Esophagus squamous epithelium (tissue), 5 donors: ENCODE measurements around the gene TMTC2. TPM values are rescaled to one million over a fixed set of nuclear protein-coding genes. Genes with fewer than 3 reads are reported as not detected.

Experiments
- DNase-seq: peaks from one replicate; lab custom pipeline; 2025; lab: John Stamatoyannopoulos, UW
- H3K27ac ChIP-seq, 4 donors: fragments of 200-600 bp; sonication (generic); one replicate each; pipeline ENCODE4 v1.5.1; 2016 to 2019; ENCODE audit warnings: mild to moderate bottlenecking in 1 of 4
- H3K27me3 ChIP-seq, 4 donors: fragments of 200-600 bp; sonication (generic); 1 replicate in 3 of 4; 2 replicates in 1 of 4; pipeline versions ENCODE4 v1.5.1 to v1.6.0; 2017 to 2021; ENCODE audit warnings: antibody characterized with exemption in 1 of 4
- H3K36me3 ChIP-seq, 3 donors: fragments of 200-600 bp; sonication (generic); one replicate each; pipeline ENCODE4 v1.5.1; 2016 to 2019
- H3K4me1 ChIP-seq, 3 donors: fragments of 200-600 bp; sonication (generic); one replicate each; pipeline ENCODE4 v1.5.1; 2017 to 2019
- H3K4me3 ChIP-seq, 4 donors: fragments of 200-600 bp; sonication (generic); 1 replicate in 3 of 4; 2 replicates in 1 of 4; pipeline ENCODE4 v1.5.1; 2016 to 2019; ENCODE audit warnings: mild to moderate bottlenecking in 2 of 4, moderate library complexity in 1 of 4
- H3K9me3 ChIP-seq, 3 donors: fragments of 200-600 bp; sonication (generic); one replicate each; pipeline ENCODE4 v1.5.1; 2016 to 2019
- CTCF ChIP-seq, 6 experiments: fragments of 450-650 bp in 4 of 6; fragments of 200-600 bp in 2 of 6; sonication (generic) in 2 of 6; IDR thresholded peaks; one replicate each; pipeline ENCODE4 v1.5.1; 2016 to 2019; ENCODE audit warnings: antibody characterized with exemption in 6 of 6, mild to moderate bottlenecking in 4 of 6, moderate library complexity in 4 of 6
- POLR2A ChIP-seq, 4 donors: fragments of 450-650 bp; IDR thresholded peaks; one replicate each; pipeline ENCODE4 v1.6.1; 2017; ENCODE audit warnings: antibody characterized with exemption in 4 of 4, mild to moderate bottlenecking in 4 of 4, moderate library complexity in 3 of 4
- WGBS, 2 donors: methylation state at CpG; one replicate each; pipeline ENCODE4 v1.1.5; 2018; 5-methylcytosine and 5-hydroxymethylcytosine counted together
- intact Hi-C: fragments of 100-400 bp; cut with DNase I; formaldehyde crosslinking; loops from one replicate; pipeline ENCODE4 v1.15.0; 2022
- total RNA-seq, 4 donors: library from RNA; depleted of rRNA; stranded (reverse); fragments of >200 nt; gene quantifications; one replicate each; pipeline ENCODE4 v1.1.0, GENCODE V29; 2016
- donor health status: DM: yes; HTN: yes; CAD: no.

Gene TMTC2
- total RNA-seq, 4 donors from 2014 or later = 18.3 to 27.0 (median 21.8) TPM

- TF ChIP-seq POLR2A (IDR thresholded peaks at IDR 0.05) = no peak
- TF ChIP-seq CTCF (IDR thresholded peaks at IDR 0.05) = no peak
- 74 to 85% methylated on average over 10 to 12 of the region's 28 CpGs for WGBS, 2 donors
- no peak for DNase-seq
- intact Hi-C loops = no loop called here
- Histone ChIP-seq H3K4me3 (no peak overlapping the region), H3K36me3 (no peaks in the 10 kb centered on the region), H3K27ac (no peak overlapping the region), H3K9me3 (no peaks in the 10 kb centered on the region), H3K27me3 (no peaks in the 10 kb centered on the region), H3K4me1 (peaks cover 0 to 9% (median 0%) of the 10 kb centered on the region in 3 donors)
Observed at GRCh38 chr12:82659343-82660207, 27.1 kb upstream of the TMTC2 start.

- Histone ChIP-seq H3K4me3 (no peak overlapping the region), H3K9me3 (no peaks in the 10 kb centered on the region), H3K27me3 (no peaks in the 10 kb centered on the region), H3K36me3 (no peaks in the 10 kb centered on the region), H3K4me1 (peaks cover 0 to 9% (median 0%) of the 10 kb centered on the region in 3 donors), H3K27ac (no peak overlapping the region)
- no peak for TF ChIP-seq POLR2A (IDR thresholded peaks at IDR 0.05)
- no peak for TF ChIP-seq CTCF (IDR thresholded peaks at IDR 0.05)
- WGBS, 2 donors = 84 to 87% methylated on average over 3 of the region's 3 CpGs
- intact Hi-C loops = no loop called here
- DNase-seq = no peak
Observed at GRCh38 chr12:82660541-82661325, 26.0 kb upstream of the TMTC2 start.

- no peak for DNase-seq
- no peak for TF ChIP-seq CTCF (IDR thresholded peaks at IDR 0.05)
- no peak for TF ChIP-seq POLR2A (IDR thresholded peaks at IDR 0.05)
- Histone ChIP-seq H3K4me3 (no peak overlapping the region), H3K4me1 (peaks cover 0 to 9% (median 0%) of the 10 kb centered on the region in 3 donors), H3K36me3 (no peaks in the 10 kb centered on the region), H3K27me3 (no peaks in the 10 kb centered on the region), H3K9me3 (no peaks in the 10 kb centered on the region), H3K27ac (no peak overlapping the region)
- intact Hi-C loops = no loop called here
- 53 to 66% methylated on average over 6 to 7 of the region's 7 CpGs for WGBS, 2 donors
Observed at GRCh38 chr12:82663893-82664292, 22.8 kb upstream of the TMTC2 start.

GRCh38 chr12:82665142-82665923, 21.4 kb upstream of the TMTC2 start:
- no peak for TF ChIP-seq POLR2A (IDR thresholded peaks at IDR 0.05)
- TF ChIP-seq CTCF (IDR thresholded peaks at IDR 0.05) = no peak
- no peak overlapping the region for H3K4me3 ChIP-seq
- no peak overlapping the region for H3K27ac ChIP-seq
- H3K27me3 ChIP-seq = no peaks in the 10 kb centered on the region
- intact Hi-C loops = no loop called here
- no peaks in the 10 kb centered on the region for H3K36me3 ChIP-seq
- DNase-seq = no peak
- WGBS, 2 donors = 79 to 85% methylated on average over 3 of the region's 3 CpGs
- peaks cover 0 to 4% (median 0%) of the 10 kb centered on the region in 3 donors for H3K4me1 ChIP-seq
- H3K9me3 ChIP-seq = no peaks in the 10 kb centered on the region
